ENCODE data around the gene MAGT1.

DNA sequence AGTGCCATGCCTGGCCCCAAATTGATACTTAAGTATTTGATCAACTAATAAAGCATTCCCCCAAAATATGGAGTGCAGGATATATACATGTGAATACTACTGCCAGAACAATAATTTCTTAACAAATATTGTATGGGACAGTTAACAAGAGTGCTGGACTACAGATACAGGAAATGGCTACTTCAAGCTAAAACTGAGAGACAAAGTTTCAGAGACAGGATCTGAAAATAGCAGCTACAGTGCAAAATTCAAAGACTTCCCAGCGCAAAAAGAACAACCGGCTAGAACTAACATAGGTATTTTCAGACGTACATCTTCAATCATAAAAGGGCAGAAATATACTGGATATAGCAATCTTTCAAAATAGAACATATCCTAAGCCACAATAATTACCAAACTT, 115.5 kb downstream of the MAGT1 start:
- TF ChIP-seq, protein P1, sequence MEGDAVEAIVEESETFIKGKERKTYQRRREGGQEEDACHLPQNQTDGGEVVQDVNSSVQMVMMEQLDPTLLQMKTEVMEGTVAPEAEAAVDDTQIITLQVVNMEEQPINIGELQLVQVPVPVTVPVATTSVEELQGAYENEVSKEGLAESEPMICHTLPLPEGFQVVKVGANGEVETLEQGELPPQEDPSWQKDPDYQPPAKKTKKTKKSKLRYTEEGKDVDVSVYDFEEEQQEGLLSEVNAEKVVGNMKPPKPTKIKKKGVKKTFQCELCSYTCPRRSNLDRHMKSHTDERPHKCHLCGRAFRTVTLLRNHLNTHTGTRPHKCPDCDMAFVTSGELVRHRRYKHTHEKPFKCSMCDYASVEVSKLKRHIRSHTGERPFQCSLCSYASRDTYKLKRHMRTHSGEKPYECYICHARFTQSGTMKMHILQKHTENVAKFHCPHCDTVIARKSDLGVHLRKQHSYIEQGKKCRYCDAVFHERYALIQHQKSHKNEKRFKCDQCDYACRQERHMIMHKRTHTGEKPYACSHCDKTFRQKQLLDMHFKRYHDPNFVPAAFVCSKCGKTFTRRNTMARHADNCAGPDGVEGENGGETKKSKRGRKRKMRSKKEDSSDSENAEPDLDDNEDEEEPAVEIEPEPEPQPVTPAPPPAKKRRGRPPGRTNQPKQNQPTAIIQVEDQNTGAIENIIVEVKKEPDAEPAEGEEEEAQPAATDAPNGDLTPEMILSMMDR (conservative IDR thresholded peaks at IDR 0.05; ENCODE audit: low read depth, low read length): no peak
- TF ChIP-seq POLR2A (IDR thresholded peaks at IDR 0.05; ENCODE audit: low read depth, low read length): no peak
- no peak for TF ChIP-seq RFX5 (IDR thresholded peaks at IDR 0.05; ENCODE audit: low read depth, low read length)
- TF ChIP-seq SMC3 (IDR thresholded peaks at IDR 0.05; ENCODE audit: low read depth, low read length): no peak
- TF ChIP-seq MAZ (IDR thresholded peaks at IDR 0.05; ENCODE audit: borderline replicate concordance, low read depth, low read length): no peak
- TF ChIP-seq ELK1 (IDR thresholded peaks at IDR 0.05; ENCODE audit: borderline replicate concordance, low read depth, low read length): no peak
- no peak for TF ChIP-seq RAD21 (IDR thresholded peaks at IDR 0.05; ENCODE audit: low read length)
- TF ChIP-seq USF2 (IDR thresholded peaks at IDR 0.05; ENCODE audit: low read depth, low read length): no peak
- TF ChIP-seq MXI1 (IDR thresholded peaks at IDR 0.05; ENCODE audit: borderline replicate concordance, low read depth, low read length): no peak
- TF ChIP-seq CHD1 (IDR thresholded peaks at IDR 0.05; ENCODE audit: low read depth, low read length): no peak
- no peak for TF ChIP-seq BHLHE40 (IDR thresholded peaks at IDR 0.05; ENCODE audit: low read depth, low read length)
- TF ChIP-seq FOS (IDR thresholded peaks at IDR 0.05; ENCODE audit: low read depth, low read length): no peak
- TF ChIP-seq MAFK (IDR thresholded peaks at IDR 0.05; ENCODE audit: low read depth, low read length): no peak

Data from IMR-90 (cell line).